Erythroblast (primary cell): ENCODE results near the gene DUS1L.
A peak's percentile ranks its signal among the peaks of the same experiment; 100 is the strongest.

Experiments used
- DNase-seq, 2 experiments: peaks; one replicate each; lab custom pipeline; 2025; lab: John Stamatoyannopoulos, UW
- GATA1 ChIP-seq: IDR thresholded peaks from 2 replicates; pipeline ENCODE4 v1.6.1; 2011; ENCODE audit warnings: low read depth, mild to moderate bottlenecking, control low read depth, low read length, moderate library complexity
- POLR2A ChIP-seq: IDR thresholded peaks from 2 replicates; pipeline ENCODE4 v1.6.1; 2011; ENCODE audit warnings: mild to moderate bottlenecking, low read length

DUS1L gene

GRCh38 chr17:82081546-82081945, 15.9 kb upstream of the DUS1L start:
- TF ChIP-seq POLR2A (no peak), GATA1 (no peak)
- no peak for DNase-seq

- no peak for TF ChIP-seq POLR2A
- no peak for TF ChIP-seq GATA1
- no peak for DNase-seq
These were observed 15.3 kb upstream of the DUS1L start for GRCh38 chr17:82080789-82081464.

DNA sequence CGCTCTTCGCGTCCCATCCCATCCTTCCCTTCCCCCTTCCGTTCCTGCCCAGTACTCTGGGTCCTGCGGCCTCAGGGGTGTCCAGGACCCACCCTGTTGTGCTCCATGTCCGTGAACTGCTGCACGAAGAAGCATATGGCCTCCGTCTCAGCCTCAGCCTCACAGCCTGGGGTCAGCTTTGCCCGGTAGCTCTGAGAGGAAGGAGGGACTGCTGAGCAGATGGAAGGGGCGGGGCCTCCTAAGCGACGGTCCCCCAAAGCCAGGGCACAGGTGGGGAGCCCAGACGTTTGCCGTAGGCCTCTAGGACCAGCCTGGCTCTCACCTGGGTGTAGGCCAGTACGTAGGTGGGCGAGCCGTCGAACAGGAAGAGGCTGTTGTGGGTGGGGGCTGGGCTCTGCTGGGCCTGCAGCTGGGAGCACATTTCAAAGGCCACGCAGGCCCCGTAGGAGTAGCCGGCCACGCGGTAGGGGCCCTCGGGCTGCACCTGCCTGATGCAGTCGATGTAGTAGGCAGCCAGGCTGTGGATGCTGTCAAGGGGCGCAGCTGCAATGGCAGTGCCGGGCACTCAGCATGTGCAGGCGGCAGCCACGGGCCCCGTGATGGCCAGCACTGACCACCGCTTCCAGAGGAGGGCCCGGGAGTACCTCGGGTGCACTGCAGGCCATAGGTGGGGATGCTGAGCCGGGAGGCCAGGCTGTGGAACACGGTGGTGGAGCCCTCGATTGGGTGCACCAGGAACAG, 14.6 kb upstream of the DUS1L start:
- TF ChIP-seq POLR2A (no peak), GATA1 (no peak)
- DNase-seq = no peak

DNA sequence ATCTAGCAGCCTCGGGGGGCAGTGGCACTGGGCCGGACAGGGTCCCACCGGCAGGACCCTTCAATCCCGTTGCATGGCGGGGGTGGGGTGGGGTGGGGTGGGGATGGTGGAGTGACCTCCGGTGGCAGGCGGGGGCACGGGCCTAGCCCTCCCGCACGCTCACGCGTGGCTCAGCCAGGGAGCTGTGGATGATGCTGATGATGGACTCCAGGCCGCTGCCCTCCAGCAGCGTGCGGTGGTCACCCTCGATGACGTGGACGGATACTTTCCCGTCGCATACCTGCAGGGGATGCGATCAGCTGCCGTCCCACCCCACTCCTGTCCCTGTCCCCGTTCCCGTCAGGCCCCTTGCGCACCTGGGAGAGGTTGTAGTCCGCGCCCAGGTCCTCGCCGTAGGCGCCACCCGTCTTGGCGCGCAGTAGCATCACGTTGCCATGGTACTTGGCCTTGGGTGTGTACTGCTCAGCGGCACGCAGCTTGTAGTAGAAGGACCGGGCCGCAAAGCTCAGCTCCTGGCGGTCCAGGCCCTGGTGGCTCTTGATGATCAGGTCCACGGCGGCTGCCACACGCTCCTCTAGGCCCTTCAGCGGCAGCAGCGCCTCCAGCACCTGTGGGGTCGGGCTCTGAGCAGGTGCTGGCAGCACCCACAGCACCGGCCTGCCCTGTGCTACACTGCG, 13.5 kb upstream of the DUS1L start:
- TF ChIP-seq POLR2A (no peak), GATA1 (no peak)

DNA sequence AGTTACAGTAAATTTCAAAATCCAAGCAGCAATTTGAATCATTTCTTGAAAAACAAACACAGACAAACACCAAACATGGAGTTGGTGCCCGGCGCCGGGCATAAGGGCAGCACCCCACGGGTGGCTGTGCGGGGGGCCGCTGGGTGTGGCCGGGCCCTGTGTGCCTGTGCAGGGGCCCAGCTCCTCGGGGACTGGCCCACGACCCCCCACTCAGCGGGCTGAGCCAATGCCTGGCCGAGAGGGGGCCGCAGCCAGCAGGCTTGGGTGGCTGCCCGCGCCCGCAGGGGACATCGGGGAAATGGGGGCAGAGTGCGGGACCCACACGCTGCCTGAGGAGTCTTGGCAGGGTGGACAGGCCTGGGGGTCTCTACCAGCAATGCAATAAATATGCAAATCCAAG, 12.8 kb upstream of the DUS1L start:
- DNase-seq = no peak
- TF ChIP-seq POLR2A (no peak), GATA1 (no peak)

More for the DNA sequence above, 13.5 kb upstream of the DUS1L start:
- no peak for DNase-seq

DNA sequence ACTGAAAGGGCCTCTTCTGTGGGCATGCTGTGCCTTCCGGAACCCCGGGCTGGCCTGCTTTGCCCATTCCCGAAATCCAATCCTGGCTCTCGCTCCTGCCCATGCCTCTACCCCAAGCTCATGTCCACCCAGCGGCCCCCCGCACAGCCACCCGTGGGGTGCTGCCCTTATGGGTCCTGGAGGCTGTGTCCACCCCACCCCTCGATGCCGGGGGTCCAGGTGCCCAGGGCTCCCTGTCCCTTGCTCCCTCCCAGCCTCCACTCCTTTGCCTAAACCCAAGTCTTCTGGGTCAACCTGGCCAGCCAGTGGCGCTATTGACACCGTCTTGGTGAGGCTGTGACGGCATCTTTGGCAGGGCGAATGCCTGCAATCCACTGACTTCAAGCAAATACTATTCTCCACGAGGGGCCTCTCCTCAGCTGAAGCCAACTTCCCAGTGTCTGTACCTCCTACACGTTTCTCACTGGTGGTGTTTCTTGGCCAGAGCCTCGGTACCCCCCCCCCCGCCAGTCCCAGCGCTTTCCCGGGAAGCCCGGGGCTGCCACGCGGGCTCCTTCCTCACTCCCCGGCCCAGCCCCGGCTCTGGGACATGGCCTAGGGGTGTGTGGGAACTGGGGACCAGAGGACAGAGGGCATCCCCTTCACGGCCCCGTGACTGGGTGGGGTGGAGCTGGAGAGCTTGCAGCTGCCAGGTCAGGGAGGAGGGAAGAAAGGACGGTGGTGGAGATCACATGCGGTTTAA, 12.2 kb upstream of the DUS1L start:
- DNase-seq = no peak
- TF ChIP-seq GATA1 (no peak), POLR2A (no peak)

DNA sequence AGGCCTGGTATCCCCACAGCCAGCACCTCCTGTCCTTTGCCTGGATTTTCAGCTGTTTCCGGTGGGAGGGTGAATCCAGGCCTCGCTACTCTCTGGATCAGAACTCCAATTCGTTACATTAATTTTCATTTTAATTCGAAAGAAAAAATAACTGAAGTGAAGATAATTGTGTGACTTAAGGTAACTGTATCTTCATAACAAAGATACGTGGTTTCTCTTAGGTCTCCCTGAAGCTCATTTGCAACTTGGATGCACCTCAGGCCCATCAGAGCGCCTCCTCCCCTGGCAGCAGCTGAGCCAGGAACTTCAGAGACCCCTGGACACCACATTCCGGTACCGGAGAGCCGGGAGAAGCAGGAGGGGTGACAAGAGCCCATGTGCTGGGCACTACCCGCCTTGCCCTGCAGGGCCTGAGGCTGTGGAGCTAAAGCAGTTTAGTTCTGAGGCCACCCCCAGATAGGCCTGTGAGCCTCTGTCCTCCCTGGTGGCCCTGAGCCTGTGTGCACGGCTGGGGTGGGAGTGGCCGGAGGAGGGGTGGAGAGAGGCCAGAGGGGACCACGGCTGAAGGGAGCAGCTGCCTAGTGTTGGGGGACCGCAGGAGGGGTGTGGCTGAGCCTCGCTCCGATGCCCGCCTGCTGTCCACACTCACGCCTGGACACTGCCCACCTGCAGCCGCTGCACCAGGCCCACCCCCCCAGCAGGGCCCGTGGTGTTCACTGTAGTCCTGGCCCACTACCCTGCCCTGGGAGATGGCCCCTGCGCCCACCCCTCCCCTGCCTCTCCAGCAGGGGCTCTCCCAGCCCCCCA, 11.4 kb upstream of the DUS1L start:
- DNase-seq = no peak
- TF ChIP-seq POLR2A (no peak), GATA1 (no peak)

- no peak for DNase-seq
- no peak for TF ChIP-seq POLR2A
- no peak for TF ChIP-seq GATA1
These were observed 10.6 kb upstream of the DUS1L start for GRCh38 chr17:82076018-82076784.

DNA sequence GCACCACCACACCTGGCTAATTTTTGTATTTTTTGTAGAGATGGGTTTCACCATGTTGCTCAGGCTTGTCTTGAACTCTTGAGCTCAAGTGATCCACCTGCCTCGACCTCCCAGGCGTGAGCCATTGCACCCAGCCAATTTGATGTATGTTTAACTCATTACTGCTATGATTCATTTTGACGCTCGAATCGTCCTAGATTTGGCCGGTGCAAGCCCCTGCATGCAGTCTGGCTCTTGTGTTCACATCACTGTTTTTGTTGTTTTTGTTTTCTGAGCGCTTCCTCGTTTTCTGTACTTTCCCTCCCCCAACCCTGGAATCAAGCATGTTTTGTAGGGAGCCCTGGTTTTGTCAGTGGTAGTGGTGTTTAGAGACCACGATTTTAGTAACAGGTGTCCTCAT, 7.8 kb upstream of the DUS1L start:
- TF ChIP-seq GATA1 (no peak), POLR2A (no peak)
- DNase-seq = no peak

GRCh38 chr17:82072827-82073226, 7.2 kb upstream of the DUS1L start:
- TF ChIP-seq GATA1 (no peak), POLR2A (no peak)
- no peak for DNase-seq

DNA sequence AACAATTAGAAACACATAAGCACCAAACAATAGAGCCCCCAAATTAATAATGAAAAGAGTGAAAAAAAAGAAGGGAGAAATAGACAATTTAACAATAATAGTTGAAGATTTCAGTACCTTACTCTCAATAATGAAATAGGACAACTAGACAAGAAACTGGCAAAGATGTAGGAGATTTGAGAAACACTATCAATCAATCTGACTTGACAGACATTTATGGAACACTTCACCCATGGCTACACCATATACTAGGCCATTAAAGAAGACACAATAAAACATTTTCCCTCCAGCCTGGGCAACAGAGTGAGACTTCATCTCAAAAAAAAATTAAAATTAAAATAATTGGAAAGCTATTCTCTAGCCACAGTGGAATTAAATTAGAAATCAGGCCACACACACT, 5.0 kb upstream of the DUS1L start:
- no peak for DNase-seq
- TF ChIP-seq GATA1 = no peak
- no peak for TF ChIP-seq POLR2A

DNA sequence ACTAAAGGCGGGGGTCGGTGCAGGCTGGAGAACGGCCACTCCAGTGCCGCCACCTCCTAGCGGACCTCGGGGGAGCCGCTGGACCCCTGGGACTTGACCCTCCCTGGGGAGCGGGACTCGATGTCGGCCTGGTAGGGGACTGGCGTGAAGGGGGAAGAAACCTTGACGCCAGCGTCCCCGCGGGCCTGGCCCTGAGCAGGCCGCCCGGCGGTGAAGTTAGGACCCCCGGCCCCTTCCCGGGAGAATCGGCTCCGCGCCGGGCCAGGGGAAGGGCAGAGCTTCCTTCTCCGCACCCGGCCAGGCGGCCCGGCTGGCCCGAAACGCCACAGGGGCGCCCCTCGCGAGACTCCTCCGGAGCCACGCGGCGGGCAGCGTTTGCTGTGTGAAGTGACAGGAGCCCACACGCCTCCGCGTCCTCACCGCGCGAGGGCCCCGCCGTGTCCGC, 389 bp downstream of the DUS1L start:
- DNase-seq = peak; percentile 73 to 77
- TF ChIP-seq POLR2A (no peak), GATA1 (no peak)
